GM19099 (cell line): ENCODE results near the gene LMTK3.

ENCODE experiments used
- POLR2A ChIP-seq: IDR thresholded peaks from 3 replicates; pipeline ENCODE4 v1.6.1; 2011; ENCODE audit warnings: low read depth; ENCODE audit not compliant: insufficient read length; ENCODE audit errors: extremely low read depth

Gene LMTK3

GRCh38 chr19:48484931-48485612, 26.6 kb downstream of the LMTK3 start:
- no peak for TF ChIP-seq POLR2A

DNA sequence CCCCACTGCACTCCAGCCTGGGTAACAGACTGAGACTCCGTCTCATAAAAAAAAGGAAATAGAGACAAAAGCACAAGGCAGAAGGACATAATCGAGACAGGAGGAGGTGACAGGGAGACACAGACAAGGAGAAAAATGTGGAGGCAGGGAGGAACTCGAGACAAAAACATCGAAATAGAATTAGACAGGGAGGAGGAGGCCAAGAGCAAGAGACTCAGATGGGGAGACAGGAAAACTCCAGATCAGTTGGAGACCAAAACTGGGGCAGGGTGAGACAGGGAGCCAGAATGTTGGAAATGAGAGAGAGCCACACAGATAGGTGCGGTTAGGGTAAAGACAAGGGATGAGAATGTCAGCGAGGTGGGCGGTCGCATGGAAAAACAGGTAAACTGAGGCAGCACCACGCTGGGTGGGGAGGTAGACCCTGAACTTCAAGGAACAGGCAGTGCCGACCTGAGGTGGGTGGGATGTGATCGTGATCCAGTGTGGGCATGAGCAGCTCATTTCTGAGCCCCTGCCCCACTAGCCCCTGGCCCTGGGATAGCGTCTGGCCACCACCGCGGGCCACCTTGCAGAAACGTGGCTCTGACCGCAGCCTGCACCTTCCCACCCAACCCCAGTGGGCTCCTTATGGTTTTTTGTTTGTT, 27.3 kb downstream of the LMTK3 start:
- TF ChIP-seq POLR2A, result no peak

- TF ChIP-seq POLR2A, result no peak
These were observed 28.3 kb downstream of the LMTK3 start for GRCh38 chr19:48483301-48483700.

DNA sequence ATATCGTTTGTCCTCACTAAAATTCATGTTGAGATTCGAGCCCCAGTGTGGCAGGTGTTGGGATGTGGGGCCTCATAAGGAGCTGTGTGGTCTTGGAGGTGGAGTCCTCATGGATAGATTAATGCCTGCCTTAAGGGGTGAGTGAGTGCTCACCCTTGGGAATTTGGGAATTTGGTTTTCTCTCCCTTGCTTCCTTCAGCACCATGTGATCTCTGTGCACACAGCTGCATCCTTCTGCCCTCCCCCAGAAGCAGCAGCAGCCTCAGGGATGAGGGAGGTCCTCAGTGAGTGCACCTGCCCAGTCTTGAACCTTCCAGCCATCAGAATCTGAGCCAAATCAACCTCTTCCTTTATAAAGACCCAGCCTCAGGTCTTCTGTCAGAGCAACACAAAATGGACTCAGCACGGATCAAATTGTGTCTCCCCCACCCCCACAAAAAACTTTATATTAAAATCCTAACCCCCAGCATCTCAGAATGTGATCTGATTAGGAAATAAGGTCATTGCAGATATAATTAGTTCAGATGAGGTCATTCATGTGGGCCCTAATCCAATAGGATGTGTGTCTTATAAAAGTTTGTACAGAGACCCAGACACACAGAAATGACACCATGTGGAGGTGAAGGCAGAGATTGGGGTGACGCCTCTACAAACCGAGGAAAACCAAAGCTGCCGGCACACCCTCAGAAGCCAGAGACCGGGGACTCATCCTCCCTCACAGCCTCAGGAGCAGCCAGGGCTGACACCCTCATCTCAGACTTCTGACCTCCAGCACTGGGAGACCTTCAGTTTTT, 29.6 kb downstream of the LMTK3 start:
- no peak for TF ChIP-seq POLR2A

DNA sequence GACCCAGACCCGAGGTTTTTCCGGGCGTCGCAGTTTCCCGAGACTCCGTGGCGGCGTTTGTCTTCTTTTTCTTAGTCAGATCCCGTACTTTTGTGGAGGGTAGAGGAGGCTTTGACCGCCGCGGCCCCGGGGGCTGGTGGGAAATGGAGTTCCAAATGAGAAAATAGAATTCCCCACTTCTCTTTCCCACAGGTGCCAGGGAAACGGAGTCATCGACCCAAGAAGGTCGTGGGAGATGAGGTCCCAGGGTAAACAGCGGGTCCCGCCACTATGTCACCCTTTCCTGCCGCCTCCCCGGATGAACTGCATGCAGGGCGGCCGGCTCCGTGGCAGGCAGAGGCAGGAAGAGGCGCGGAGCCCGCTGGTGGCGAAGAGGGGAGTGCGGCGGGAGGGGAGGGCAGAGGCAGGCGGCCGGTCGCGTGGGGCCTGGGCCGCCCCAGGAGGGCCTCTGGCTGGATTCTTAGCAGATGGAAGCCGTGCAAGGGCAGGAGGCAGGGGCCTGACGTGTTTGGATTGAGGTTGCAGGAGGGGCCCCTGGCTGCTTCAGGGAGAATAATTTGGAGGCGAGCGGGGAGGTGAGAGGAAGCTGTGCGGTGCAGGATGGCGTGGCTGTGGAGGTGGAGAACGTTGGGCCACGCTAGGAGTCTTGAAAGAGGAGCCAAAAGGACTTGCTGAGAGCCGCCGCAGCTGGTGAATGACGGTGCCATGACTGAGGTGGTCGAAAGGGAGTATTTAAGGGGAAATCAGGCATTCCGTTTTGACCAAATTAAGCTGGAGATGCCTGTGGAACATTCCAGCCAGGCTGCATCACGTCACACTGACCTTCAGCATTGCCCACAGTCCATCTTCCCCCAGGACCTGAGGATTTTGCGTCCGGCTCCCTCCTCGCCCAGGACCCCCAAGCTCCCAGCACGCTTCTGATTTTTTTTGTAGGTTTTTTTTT, 30.8 kb downstream of the LMTK3 start:
- TF ChIP-seq POLR2A, result peak; percentile 25

GRCh38 chr19:48480183-48480557, 31.5 kb downstream of the LMTK3 start:
- TF ChIP-seq POLR2A, result no peak

DNA sequence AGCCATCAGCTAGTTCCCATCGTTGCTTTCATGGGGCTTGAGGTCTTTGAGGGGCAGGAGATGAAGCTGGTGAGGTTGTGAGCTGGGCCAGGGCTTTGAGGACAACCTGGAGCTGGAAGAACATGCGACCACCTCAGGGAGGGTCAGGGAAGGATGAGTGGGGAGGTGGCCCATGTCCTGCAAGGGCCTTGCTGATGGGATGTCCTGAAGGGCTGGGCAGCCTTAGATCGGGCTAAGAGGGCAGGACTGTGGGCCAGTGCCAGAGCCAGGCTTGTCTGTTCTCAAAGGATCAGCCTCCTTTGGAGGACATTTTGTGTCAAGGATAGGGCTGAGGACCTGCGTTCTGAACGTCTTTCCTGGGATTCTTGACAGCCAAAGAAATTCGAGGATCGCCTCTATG, 31.9 kb downstream of the LMTK3 start:
- TF ChIP-seq POLR2A, result no peak

GRCh38 chr19:48478339-48479256, 33.0 kb downstream of the LMTK3 start:
- no peak for TF ChIP-seq POLR2A

- TF ChIP-seq POLR2A, result no peak
These were observed 33.8 kb downstream of the LMTK3 start for GRCh38 chr19:48477698-48478338.

- no peak for TF ChIP-seq POLR2A
These were observed 34.5 kb downstream of the LMTK3 start for GRCh38 chr19:48477067-48477685.

- no peak for TF ChIP-seq POLR2A
These were observed 35.5 kb downstream of the LMTK3 start for GRCh38 chr19:48476176-48476575.

- no peak for TF ChIP-seq POLR2A
These were observed 36.1 kb downstream of the LMTK3 start for GRCh38 chr19:48475369-48476068.
